GM12878 (cell line): ENCODE results near the gene TMEM212. TPM values are rescaled to one million over a fixed set of nuclear protein-coding genes. Genes with fewer than 3 reads are reported as not detected.

Source experiments
- ATAC-seq: fragments of 200-7000 bp; cut with Tn5 transposase; 3 replicates; pipeline ENCODE4 v1.9.1; 2020; ENCODE audit warnings: mild to moderate bottlenecking, moderate library complexity
- BruUV-seq: library from RNA; stranded (reverse); fragments of 400-500 nt; replicated peaks from 2 replicates; lab custom pipeline; 2021; lab: Mats Ljungman, UMichigan
- CTCF ChIA-PET: fragments of 300-600 bp; sonication (Branson Sonifier 250); formaldehyde crosslinking; extraction: SDS; loops from one replicate; lab custom pipeline; 2021; ENCODE audit warnings: inconsistent platforms; lab: Yijun Ruan, JAX
- POLR2A ChIA-PET: fragments of 350-600 bp; formaldehyde crosslinking; extraction: SDS; loops from one replicate; lab custom pipeline; 2021; ENCODE audit warnings: inconsistent platforms; lab: Charles Lee
- RAD21 ChIA-PET: fragments of 300-600 bp; sonication (Branson Sonifier 250); formaldehyde crosslinking; loops from one replicate; lab custom pipeline; 2023; ENCODE audit warnings: antibody characterized with exemption; ENCODE audit not compliant: unreplicated experiment; lab: Charles Lee
- SMC1A ChIA-PET: fragments of 300-600 bp; sonication (Branson Sonifier 250); formaldehyde crosslinking; loops from one replicate; lab custom pipeline; 2023; ENCODE audit not compliant: unreplicated experiment, uncharacterized antibody; lab: Charles Lee
- DNase-seq: peaks from one replicate; pipeline ENCODE4 v3.0.0-alpha.2; 2011; ENCODE audit warnings: low read depth, low spot score
- FAIRE-seq: peaks from 3 replicates; lab custom pipeline; 2011; peaks lifted over from hg19 to GRCh38; lab: Jason Lieb, UNC
- H2AFZ ChIP-seq: 2 replicates; pipeline ENCODE4 v1.6.0; 2011; ENCODE audit warnings: low read depth, low read length, control low read depth; ENCODE audit not compliant: control insufficient read depth
- H3K27ac ChIP-seq: 2 replicates; pipeline ENCODE4 v1.5.1; 2011; ENCODE audit warnings: control low read depth; ENCODE audit not compliant: control insufficient read depth, insufficient read depth
- H3K27me3 ChIP-seq, 2 experiments: replicated peaks in 1 of 2; 2 replicates each; pipeline versions ENCODE4 v1.6.0 to v1.6.1; 2011; ENCODE audit warnings: low read length in 1 of 2; ENCODE audit not compliant: control insufficient read depth in 2 of 2, insufficient read depth in 2 of 2
- H3K36me3 ChIP-seq, 2 experiments: 2 replicates each; pipeline ENCODE4 v1.5.1; 2011; ENCODE audit warnings: low read length in 1 of 2; ENCODE audit not compliant: control insufficient read depth in 2 of 2, insufficient read depth in 2 of 2
- H3K4me1 ChIP-seq: 2 replicates; pipeline ENCODE4 v1.6.1; 2011; ENCODE audit warnings: mild to moderate bottlenecking, low read length, moderate library complexity, mixed read lengths; ENCODE audit not compliant: control insufficient read depth, insufficient read depth
- H3K4me2 ChIP-seq: 2 replicates; pipeline ENCODE4 v1.6.0; 2011; ENCODE audit warnings: control low read depth; ENCODE audit not compliant: control insufficient read depth, insufficient read depth
- H3K4me3 ChIP-seq: fragments of 200-600 bp; sonication (generic); 2 replicates; pipeline ENCODE4 v1.5.1; 2016
- H3K79me2 ChIP-seq: 2 replicates; pipeline ENCODE4 v1.6.0; 2011; ENCODE audit warnings: low read length; ENCODE audit not compliant: control insufficient read depth, insufficient read depth
- H3K9ac ChIP-seq: 2 replicates; pipeline ENCODE4 v1.8.0; 2011; ENCODE audit warnings: low read length, control low read depth, mixed read lengths; ENCODE audit not compliant: control insufficient read depth, insufficient read depth
- H3K9me3 ChIP-seq: replicated peaks from 3 replicates; pipeline ENCODE4 v1.5.1; 2011; ENCODE audit warnings: mild to moderate bottlenecking, low read length; ENCODE audit not compliant: control insufficient read depth, insufficient read depth
- H4K20me1 ChIP-seq: 2 replicates; pipeline ENCODE4 v1.6.0; 2011; ENCODE audit not compliant: control insufficient read depth, insufficient read depth
- GATAD2B ChIP-seq: fragments of 450-650 bp; conservative IDR thresholded peaks from 2 replicates; pipeline ENCODE4 v1.6.1; 2017; ENCODE audit warnings: low read depth, mild to moderate bottlenecking, moderate library complexity
- LARP7 ChIP-seq: fragments of 450-650 bp; IDR thresholded peaks from 2 replicates; pipeline ENCODE4 v1.6.1; 2017; ENCODE audit warnings: mild to moderate bottlenecking
- PKNOX1 ChIP-seq: fragments of 450-650 bp; IDR thresholded peaks from 2 replicates; pipeline ENCODE4 v1.6.1; 2016; ENCODE audit warnings: mild to moderate bottlenecking
- SMARCA5 ChIP-seq: fragments of 450-650 bp; IDR thresholded peaks from 2 replicates; pipeline ENCODE4 v1.6.1; 2017; ENCODE audit warnings: mild to moderate bottlenecking
- SP1 ChIP-seq: IDR thresholded peaks from one replicate; pipeline ENCODE4 v1.6.1; 2011; ENCODE audit warnings: low read depth, low read length
- YY1 ChIP-seq: IDR thresholded peaks from 2 replicates; pipeline ENCODE4 v1.6.1; 2011; ENCODE audit warnings: low read depth, mild to moderate bottlenecking, low read length
- WGBS: methylation state at CpG from one replicate; pipeline ENCODE4 v1.1.6; 2016; ENCODE audit warnings: low lambda C conversion rate; ENCODE audit not compliant: insufficient replicate concordance, insufficient coverage; ENCODE audit errors: missing lambda C conversion rate; 5-methylcytosine and 5-hydroxymethylcytosine counted together
- in situ Hi-C: fragments of 300-500 bp; cut with MboI; formaldehyde crosslinking; loops from 9 replicates; pipeline ENCODE4 v1.14.3; 2018; ENCODE audit warnings: mixed read lengths
- intact Hi-C: fragments of 100-400 bp; cut with micrococcal nuclease; formaldehyde crosslinking; loops from one replicate; pipeline ENCODE4 v1.14.2; 2022; ENCODE audit not compliant: unreplicated experiment
- polyA plus RNA-seq, 11 experiments: library from polyadenylated mRNA; depleted of rRNA in 4 of 11; unstranded in 6 of 11; stranded (reverse) in 5 of 11; fragments of >200 nt; fragmentation: Nextera tagmentation in 4 of 11; fragmentation: Illumina TruSeq in 1 of 11; extraction: Ambion mirVana in 4 of 11; extraction: Trizol in 1 of 11; gene quantifications; 1 replicate in 1 of 11; 2 replicates in 10 of 11; pipeline versions ENCODE4 v1.2.1 to v1.2.3, GENCODE V29; 2011 to 2016; ENCODE audit warnings: inconsistent platforms in 2 of 11, missing spikeins in 2 of 11, low read depth in 1 of 11
- total RNA-seq, 4 experiments: library from RNA; depleted of rRNA in 3 of 4; stranded (reverse); fragments of >200 nt in 3 of 4; fragmentation: Illumina TruSeq in 1 of 4; extraction: Trizol in 1 of 4; gene quantifications; 2 replicates each; pipeline versions ENCODE4 v1.2.1 to v1.2.3, GENCODE V29; 2013 to 2021
- TF ChIP-seq, protein P1 (sequence below): fragments of 450-650 bp; IDR thresholded peaks from 2 replicates; pipeline ENCODE4 v1.6.1; 2016; ENCODE audit warnings: mild to moderate bottlenecking, moderate library complexity, borderline replicate concordance
- TF ChIP-seq, protein P2 (sequence below): fragments of 450-650 bp; conservative IDR thresholded peaks from 2 replicates; pipeline ENCODE4 v1.6.1; 2017; ENCODE audit warnings: mild to moderate bottlenecking, moderate library complexity

TMEM212 gene
- total and polyA plus RNA-seq, 10 of the 15 experiments (the other 5 are each of a cell fraction or from before 2014, with no cell fraction given) = not detected

DNA sequence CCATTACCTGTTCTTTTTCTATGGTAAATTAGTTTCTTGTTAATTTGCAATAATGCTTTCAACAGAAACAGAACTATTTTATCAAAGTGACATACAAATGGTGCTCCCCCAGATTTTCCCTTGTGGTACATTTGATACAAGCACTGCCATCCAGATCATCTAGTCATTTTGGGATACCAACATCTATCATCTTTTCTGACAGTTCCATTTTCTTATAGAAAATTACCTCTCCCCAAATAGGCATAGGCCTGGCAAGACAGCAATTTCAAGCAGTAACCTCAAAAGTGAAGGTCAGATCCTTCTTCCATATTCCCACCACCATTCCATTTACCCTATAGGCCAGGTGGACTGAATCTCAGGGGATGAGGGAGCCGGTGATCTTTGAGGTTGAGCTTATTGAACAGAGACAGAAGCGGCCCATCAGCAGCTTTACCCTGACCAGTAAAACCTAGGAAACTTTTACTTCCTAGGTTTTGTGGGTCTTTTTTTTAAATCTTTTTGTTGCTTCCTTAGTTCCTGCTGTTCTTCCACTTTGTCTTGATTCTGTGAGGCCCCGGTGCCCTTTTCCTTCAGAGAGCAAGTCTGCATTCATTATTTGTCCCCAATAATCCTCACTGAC lies 29.8 kb upstream of the TMEM212 start:
- no peak overlapping the region for H3K9ac ChIP-seq
- TF ChIP-seq, protein P1, sequence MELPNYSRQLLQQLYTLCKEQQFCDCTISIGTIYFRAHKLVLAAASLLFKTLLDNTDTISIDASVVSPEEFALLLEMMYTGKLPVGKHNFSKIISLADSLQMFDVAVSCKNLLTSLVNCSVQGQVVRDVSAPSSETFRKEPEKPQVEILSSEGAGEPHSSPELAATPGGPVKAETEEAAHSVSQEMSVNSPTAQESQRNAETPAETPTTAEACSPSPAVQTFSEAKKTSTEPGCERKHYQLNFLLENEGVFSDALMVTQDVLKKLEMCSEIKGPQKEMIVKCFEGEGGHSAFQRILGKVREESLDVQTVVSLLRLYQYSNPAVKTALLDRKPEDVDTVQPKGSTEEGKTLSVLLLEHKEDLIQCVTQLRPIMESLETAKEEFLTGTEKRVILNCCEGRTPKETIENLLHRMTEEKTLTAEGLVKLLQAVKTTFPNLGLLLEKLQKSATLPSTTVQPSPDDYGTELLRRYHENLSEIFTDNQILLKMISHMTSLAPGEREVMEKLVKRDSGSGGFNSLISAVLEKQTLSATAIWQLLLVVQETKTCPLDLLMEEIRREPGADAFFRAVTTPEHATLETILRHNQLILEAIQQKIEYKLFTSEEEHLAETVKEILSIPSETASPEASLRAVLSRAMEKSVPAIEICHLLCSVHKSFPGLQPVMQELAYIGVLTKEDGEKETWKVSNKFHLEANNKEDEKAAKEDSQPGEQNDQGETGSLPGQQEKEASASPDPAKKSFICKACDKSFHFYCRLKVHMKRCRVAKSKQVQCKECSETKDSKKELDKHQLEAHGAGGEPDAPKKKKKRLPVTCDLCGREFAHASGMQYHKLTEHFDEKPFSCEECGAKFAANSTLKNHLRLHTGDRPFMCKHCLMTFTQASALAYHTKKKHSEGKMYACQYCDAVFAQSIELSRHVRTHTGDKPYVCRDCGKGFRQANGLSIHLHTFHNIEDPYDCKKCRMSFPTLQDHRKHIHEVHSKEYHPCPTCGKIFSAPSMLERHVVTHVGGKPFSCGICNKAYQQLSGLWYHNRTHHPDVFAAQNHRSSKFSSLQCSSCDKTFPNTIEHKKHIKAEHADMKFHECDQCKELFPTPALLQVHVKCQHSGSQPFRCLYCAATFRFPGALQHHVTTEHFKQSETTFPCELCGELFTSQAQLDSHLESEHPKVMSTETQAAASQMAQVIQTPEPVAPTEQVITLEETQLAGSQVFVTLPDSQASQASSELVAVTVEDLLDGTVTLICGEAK = peak; percentile 26; the same call in 1 of the 2 replicates
- TF ChIP-seq PKNOX1 = peak; percentile 18; the same call in 1 of the 2 replicates
- no peak for TF ChIP-seq YY1
- 0 out of 2 replicates have a peak, but pooled peaks have one; percentile 47 for TF ChIP-seq LARP7
- TF ChIP-seq, protein P2, sequence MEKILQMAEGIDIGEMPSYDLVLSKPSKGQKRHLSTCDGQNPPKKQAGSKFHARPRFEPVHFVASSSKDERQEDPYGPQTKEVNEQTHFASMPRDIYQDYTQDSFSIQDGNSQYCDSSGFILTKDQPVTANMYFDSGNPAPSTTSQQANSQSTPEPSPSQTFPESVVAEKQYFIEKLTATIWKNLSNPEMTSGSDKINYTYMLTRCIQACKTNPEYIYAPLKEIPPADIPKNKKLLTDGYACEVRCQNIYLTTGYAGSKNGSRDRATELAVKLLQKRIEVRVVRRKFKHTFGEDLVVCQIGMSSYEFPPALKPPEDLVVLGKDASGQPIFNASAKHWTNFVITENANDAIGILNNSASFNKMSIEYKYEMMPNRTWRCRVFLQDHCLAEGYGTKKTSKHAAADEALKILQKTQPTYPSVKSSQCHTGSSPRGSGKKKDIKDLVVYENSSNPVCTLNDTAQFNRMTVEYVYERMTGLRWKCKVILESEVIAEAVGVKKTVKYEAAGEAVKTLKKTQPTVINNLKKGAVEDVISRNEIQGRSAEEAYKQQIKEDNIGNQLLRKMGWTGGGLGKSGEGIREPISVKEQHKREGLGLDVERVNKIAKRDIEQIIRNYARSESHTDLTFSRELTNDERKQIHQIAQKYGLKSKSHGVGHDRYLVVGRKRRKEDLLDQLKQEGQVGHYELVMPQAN = peak; percentile 32; the same call in 1 of the 2 replicates
- peak; percentile 15; the same call in 1 of the 2 replicates for TF ChIP-seq GATAD2B
- no peak for TF ChIP-seq SP1
- peak; percentile 60; the same call in 1 of the 2 replicates for TF ChIP-seq SMARCA5

More for the DNA sequence above, 29.8 kb upstream of the TMEM212 start:
- CTCF ChIA-PET = interaction anchor here (1.0 to 5.6 kb wide), 12 partner anchors 9 to 199 kb away, joined by 3 to 110 read pairs (median 7); no protein-coding TSS in a partner anchor
- no TSS peak for BruUV-seq
- no peaks in the 10 kb centered on the region for H3K36me3 ChIP-seq
- SMC1A ChIA-PET = interaction anchor here (1.0 to 5.4 kb wide), 12 partner anchors 9 to 335 kb away, joined by 3 to 54 read pairs (median 8); no protein-coding TSS in a partner anchor
- no peaks in the 10 kb centered on the region for H3K4me1 ChIP-seq
- WGBS = 40% methylated on average over 3 of the region's 3 CpGs
- POLR2A ChIA-PET = interaction anchor here (0.6 to 4.0 kb wide), 15 partner anchors 9 to 292 kb away, joined by 3 to 40 read pairs (median 5); no protein-coding TSS in a partner anchor
- H4K20me1 ChIP-seq = no peaks in the 10 kb centered on the region
- H3K9me3 ChIP-seq = no peaks in the 10 kb centered on the region
- in situ Hi-C loops (no loop called here), intact Hi-C loops (no loop called here)
- no peak overlapping the region for H3K4me3 ChIP-seq
- no peak for DNase-seq
- no peak overlapping the region for H2AFZ ChIP-seq
- no peaks in the 10 kb centered on the region for H3K79me2 ChIP-seq
- no peaks in the 10 kb centered on the region for H3K27me3 ChIP-seq
- FAIRE-seq = no peak
- H3K27ac ChIP-seq = no peak overlapping the region
- RAD21 ChIA-PET = interaction anchor here (1.0 to 5.6 kb wide), 12 partner anchors 9 to 199 kb away, joined by 3 to 117 read pairs (median 10); no protein-coding TSS in a partner anchor
- no peak overlapping the region for H3K4me2 ChIP-seq
- no peak for ATAC-seq
